GM23338 (cell line): ENCODE results near the gene CD300LB. TPM values are rescaled to one million over a fixed set of nuclear protein-coding genes. Genes with fewer than 3 reads are reported as not detected.

Experiments used
- ATAC-seq: fragments of 200-7000 bp; cut with Tn5 transposase; 3 replicates; pipeline ENCODE4 v1.9.1; 2020
- DNase-seq: peaks from one replicate; pipeline ENCODE4 v3.0.0-alpha.2; 2015; ENCODE audit warnings: low spot score
- H2AFZ ChIP-seq: fragments of 200-600 bp; sonication (generic); 2 replicates; pipeline ENCODE4 v1.8.0; 2016; ENCODE audit warnings: antibody characterized with exemption, mild to moderate bottlenecking, moderate library complexity
- H3F3A ChIP-seq: fragments of 200-600 bp; sonication (generic); replicated peaks from 2 replicates; pipeline ENCODE4 v1.8.0; 2017; ENCODE audit warnings: antibody characterized with exemption, mixed run types, low read depth
- H3K27ac ChIP-seq: fragments of 200-600 bp; sonication (generic); 2 replicates; pipeline ENCODE4 v1.6.1; 2016; ENCODE audit warnings: low read depth
- H3K27me3 ChIP-seq: fragments of 200-600 bp; sonication (generic); 2 replicates; pipeline ENCODE4 v1.8.0; 2016; ENCODE audit warnings: mild to moderate bottlenecking, mixed run types, moderate library complexity; ENCODE audit not compliant: insufficient read depth
- H3K36me3 ChIP-seq: fragments of 200-600 bp; sonication (generic); 2 replicates; pipeline ENCODE4 v1.8.0; 2016; ENCODE audit warnings: mild to moderate bottlenecking; ENCODE audit not compliant: insufficient read depth
- H3K4me1 ChIP-seq: fragments of 200-600 bp; sonication (generic); 2 replicates; pipeline ENCODE4 v1.8.0; 2016; ENCODE audit warnings: mild to moderate bottlenecking, moderate library complexity; ENCODE audit not compliant: insufficient read depth
- H3K4me2 ChIP-seq: fragments of 200-600 bp; sonication (generic); 2 replicates; pipeline ENCODE4 v1.7.1; 2017; ENCODE audit warnings: mixed run types
- H3K4me3 ChIP-seq: fragments of 200-600 bp; sonication (generic); 2 replicates; pipeline ENCODE4 v1.6.1; 2016; ENCODE audit warnings: mixed run types
- H3K79me2 ChIP-seq: fragments of 200-600 bp; sonication (generic); replicated peaks from 2 replicates; pipeline ENCODE4 v1.8.0; 2017; ENCODE audit warnings: mild to moderate bottlenecking; ENCODE audit not compliant: insufficient read depth
- H3K9me2 ChIP-seq: fragments of 200-600 bp; sonication (generic); 2 replicates; pipeline ENCODE4 v1.8.0; 2017; ENCODE audit not compliant: insufficient read depth
- H4K20me1 ChIP-seq: fragments of 200-600 bp; sonication (generic); replicated peaks from 2 replicates; pipeline ENCODE4 v1.8.0; 2017; ENCODE audit warnings: mild to moderate bottlenecking; ENCODE audit not compliant: insufficient read depth
- H3K27ac Mint-ChIP-seq: 2 replicates; pipeline ENCODE4 v1.8.0; 2020; ENCODE audit warnings: inconsistent platforms, mild to moderate bottlenecking, moderate library complexity, mixed read lengths
- H3K27me3 Mint-ChIP-seq: 3 replicates; pipeline ENCODE4 v1.8.0; 2022; ENCODE audit warnings: low read depth, mild to moderate bottlenecking, moderate library complexity, mixed read lengths, inconsistent platforms; ENCODE audit not compliant: insufficient read depth, poor library complexity
- H3K36me3 Mint-ChIP-seq: 3 replicates; pipeline ENCODE4 v1.8.0; 2021; ENCODE audit warnings: low read depth, mild to moderate bottlenecking, inconsistent platforms, moderate library complexity, mixed read lengths
- H3K4me1 Mint-ChIP-seq: 3 replicates; pipeline ENCODE4 v1.8.0; 2020; ENCODE audit warnings: mild to moderate bottlenecking, inconsistent platforms, mixed read lengths
- H3K4me3 Mint-ChIP-seq: 3 replicates; pipeline ENCODE4 v1.8.0; 2021; ENCODE audit warnings: moderate library complexity, mild to moderate bottlenecking, inconsistent platforms, mixed read lengths
- H3K9me3 Mint-ChIP-seq: 3 replicates; pipeline ENCODE4 v1.8.0; 2020; ENCODE audit warnings: moderate library complexity, mild to moderate bottlenecking, inconsistent platforms, mixed read lengths
- CREB1 ChIP-seq: fragments of 250-450 bp; sonication (Bioruptor Pico); IDR thresholded peaks from 2 replicates; pipeline ENCODE4 v1.5.0; 2020; ENCODE audit warnings: low read depth, mild to moderate bottlenecking, moderate library complexity
- CTCF ChIP-seq, 2 experiments: fragments of 200-600 bp in 1 of 2; sonication (generic) in 1 of 2; conservative IDR thresholded peaks; 2 replicates each; pipeline versions ENCODE4 v1.5.1 to v1.6.1; 2016 to 2017; ENCODE audit warnings: antibody characterized with exemption in 2 of 2, low read depth in 2 of 2, mild to moderate bottlenecking in 2 of 2, moderate library complexity in 1 of 2
- EZH2 ChIP-seq: fragments of 200-600 bp; sonication (generic); IDR thresholded peaks from one replicate; pipeline ENCODE4 v1.8.0; 2017; ENCODE audit warnings: antibody characterized with exemption, mild to moderate bottlenecking, low read depth; ENCODE audit not compliant: unreplicated experiment
- EZH2phosphoT487 ChIP-seq: fragments of 200-600 bp; sonication (generic); IDR thresholded peaks from one replicate; pipeline ENCODE4 v1.8.1; 2018; ENCODE audit warnings: antibody characterized with exemption; ENCODE audit not compliant: unreplicated experiment
- JUNB ChIP-seq: IDR thresholded peaks from one replicate; pipeline ENCODE4 v1.6.1; 2016; ENCODE audit warnings: antibody characterized with exemption; ENCODE audit not compliant: unreplicated experiment
- NANOG ChIP-seq: IDR thresholded peaks from 2 replicates; pipeline ENCODE4 v1.6.1; 2016; ENCODE audit warnings: antibody characterized with exemption, borderline replicate concordance
- POLR2AphosphoS5 ChIP-seq: IDR thresholded peaks from 2 replicates; pipeline ENCODE4 v1.6.1; 2016; ENCODE audit warnings: antibody characterized with exemption, low read depth
- STAT1 ChIP-seq: IDR thresholded peaks from one replicate; pipeline ENCODE4 v1.6.1; 2016; ENCODE audit warnings: antibody characterized with exemption; ENCODE audit not compliant: unreplicated experiment
- ZNF114 ChIP-seq: fragments of 250-450 bp; sonication (Bioruptor Pico); IDR thresholded peaks from 2 replicates; pipeline ENCODE4 v1.5.0; 2020; ENCODE audit warnings: mild to moderate bottlenecking, moderate library complexity
- ZNF331 ChIP-seq: fragments of 250-450 bp; sonication (Bioruptor Pico); IDR thresholded peaks from 2 replicates; pipeline ENCODE4 v1.5.0; 2020; ENCODE audit warnings: low read depth, mild to moderate bottlenecking, moderate library complexity
- ZNF462 ChIP-seq: fragments of 250-450 bp; sonication (Bioruptor Pico); IDR thresholded peaks from 2 replicates; pipeline ENCODE4 v1.5.0; 2020; ENCODE audit warnings: mild to moderate bottlenecking, moderate library complexity
- polyA plus RNA-seq: library from polyadenylated mRNA; unstranded; fragments of >200 nt; fragmentation: Nextera tagmentation; extraction: Ambion mirVana; gene quantifications from 2 replicates; pipeline ENCODE4 v1.2.1, GENCODE V29; 2016
- total RNA-seq: library from RNA; depleted of rRNA; stranded (reverse); fragments of >200 nt; shearing (Covaris generic); gene quantifications from 2 replicates; pipeline ENCODE4 v1.2.3, GENCODE V29; 2014
- TF ChIP-seq, protein P1 (sequence below): IDR thresholded peaks from 2 replicates; pipeline ENCODE4 v1.6.1; 2016; ENCODE audit warnings: antibody characterized with exemption

CD300LB gene
- total and polyA plus RNA-seq, 2 experiments from 2014 or later = not detected

DNA sequence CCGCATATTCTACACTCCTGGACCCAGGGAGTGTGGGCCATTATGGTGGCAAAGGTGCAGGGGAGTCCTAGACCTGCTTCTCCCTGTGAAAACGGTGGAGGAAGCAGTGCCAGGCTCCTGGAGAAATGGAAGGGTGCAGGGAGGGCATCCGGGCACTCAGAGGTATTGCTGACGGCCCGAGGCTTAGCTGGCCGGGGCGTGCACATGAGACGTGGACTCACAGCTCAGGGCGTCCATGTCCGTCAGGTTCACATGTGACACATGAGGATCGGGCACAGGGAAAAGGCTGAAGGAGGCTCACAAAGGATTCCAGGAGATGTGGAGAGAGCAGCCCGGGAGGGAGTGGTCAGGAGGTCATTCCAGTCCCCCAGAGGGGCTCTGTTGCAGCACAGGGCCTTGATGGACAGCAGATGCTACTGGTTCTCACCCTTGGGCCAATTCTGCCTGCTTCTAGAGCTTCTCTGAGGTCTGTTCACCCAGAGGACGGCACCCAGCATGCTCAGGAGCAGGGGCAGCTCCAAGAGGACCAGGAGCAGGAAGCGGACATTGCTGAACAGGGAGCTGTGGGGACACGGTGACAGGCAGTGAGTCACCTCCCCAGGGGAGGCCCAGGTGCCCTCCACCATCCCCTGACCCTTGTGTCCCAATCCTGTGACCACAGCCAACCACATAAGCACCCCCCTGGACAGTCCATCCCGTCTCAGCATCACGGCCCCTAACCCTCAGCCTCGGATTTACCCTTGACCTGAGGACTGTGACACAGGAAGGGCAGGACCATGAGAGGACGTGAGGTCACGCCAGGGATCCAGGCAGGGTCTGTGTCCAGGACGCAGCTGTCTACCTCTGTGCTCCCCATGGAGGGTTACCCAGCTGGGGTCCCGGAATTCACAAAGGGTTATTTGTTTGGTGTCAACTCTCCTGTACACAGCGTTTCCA is 10.2 kb upstream of the CD300LB start (continued):
- TF ChIP-seq, protein P1, sequence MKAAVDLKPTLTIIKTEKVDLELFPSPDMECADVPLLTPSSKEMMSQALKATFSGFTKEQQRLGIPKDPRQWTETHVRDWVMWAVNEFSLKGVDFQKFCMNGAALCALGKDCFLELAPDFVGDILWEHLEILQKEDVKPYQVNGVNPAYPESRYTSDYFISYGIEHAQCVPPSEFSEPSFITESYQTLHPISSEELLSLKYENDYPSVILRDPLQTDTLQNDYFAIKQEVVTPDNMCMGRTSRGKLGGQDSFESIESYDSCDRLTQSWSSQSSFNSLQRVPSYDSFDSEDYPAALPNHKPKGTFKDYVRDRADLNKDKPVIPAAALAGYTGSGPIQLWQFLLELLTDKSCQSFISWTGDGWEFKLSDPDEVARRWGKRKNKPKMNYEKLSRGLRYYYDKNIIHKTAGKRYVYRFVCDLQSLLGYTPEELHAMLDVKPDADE = no peak
- no peak for TF ChIP-seq ZNF331 (CRISPR knock-in tag)

GRCh38 chr17:74539281-74539820 is 8.1 kb upstream of the CD300LB start:
- H3K4me3 Mint-ChIP-seq = no peak overlapping the region
- H3K9me3 Mint-ChIP-seq = no peaks in the 10 kb centered on the region; the same call in 2 of the 3 replicates
- H3K27me3 Mint-ChIP-seq = peaks cover 17% of the 10 kb centered on the region
- Histone ChIP-seq H3K79me2 (no peaks in the 10 kb centered on the region), H3K9me2 (no peaks in the 10 kb centered on the region), H3K27me3 (no peaks in the 10 kb centered on the region), H3F3A (no peaks in the 10 kb centered on the region), H2AFZ (no peak overlapping the region), H3K4me1 (no peaks in the 10 kb centered on the region), H3K36me3 (no peaks in the 10 kb centered on the region), H3K4me3 (no peak overlapping the region), H4K20me1 (no peaks in the 10 kb centered on the region), H3K4me2 (no peak overlapping the region), H3K27ac (no peak overlapping the region)
- no peak overlapping the region for H3K27ac Mint-ChIP-seq
- DNase-seq (no peak), ATAC-seq (no peak)
- no peaks in the 10 kb centered on the region; the same call in 2 of the 3 replicates for H3K4me1 Mint-ChIP-seq
- no peaks in the 10 kb centered on the region for H3K36me3 Mint-ChIP-seq
- TF ChIP-seq, protein P1 = no peak
- TF ChIP-seq NANOG = no peak
- no peak for TF ChIP-seq EZH2
- TF ChIP-seq ZNF462 (CRISPR knock-in tag) = no peak
- no peak for TF ChIP-seq ZNF331 (CRISPR knock-in tag)
- no peak for TF ChIP-seq JUNB
- TF ChIP-seq STAT1 = no peak
- no peak for TF ChIP-seq EZH2phosphoT487
- no peak for TF ChIP-seq CREB1 (CRISPR knock-in tag)
- no peak for TF ChIP-seq ZNF114
- TF ChIP-seq CTCF (conservative IDR thresholded peaks at IDR 0.05; ENCODE audit: low read depth in 2 of 2) = no peak
- TF ChIP-seq POLR2AphosphoS5 = no peak
